ENCODE measurements around the gene SLC26A2.

SLC26A2 gene

GRCh38 chr5:149961957-149962409 is 1.4 kb downstream of the SLC26A2 start:
- DNase-seq (ENCODE audit: low read depth), result no peak

- no peak for DNase-seq (ENCODE audit: low read depth)
Measured at GRCh38 chr5:149962601-149963300, 2.2 kb downstream of the SLC26A2 start.

- DNase-seq (ENCODE audit: low read depth), result no peak
Measured at GRCh38 chr5:149963729-149964128, 3.2 kb downstream of the SLC26A2 start.

- no peak for DNase-seq (ENCODE audit: low read depth)
Measured at GRCh38 chr5:149966946-149967345, 6.4 kb downstream of the SLC26A2 start.

GRCh38 chr5:149969181-149969930 is 8.8 kb downstream of the SLC26A2 start:
- no peak for DNase-seq (ENCODE audit: low read depth)

GRCh38 chr5:149975409-149975808 is 14.9 kb downstream of the SLC26A2 start:
- DNase-seq (ENCODE audit: low read depth), result no peak

GRCh38 chr5:149979896-149980295 is 19.3 kb downstream of the SLC26A2 start:
- DNase-seq (ENCODE audit: low read depth), result no peak

GRCh38 chr5:149981206-149981605 is 20.6 kb downstream of the SLC26A2 start:
- no peak for DNase-seq (ENCODE audit: low read depth)

GRCh38 chr5:149982505-149982904 is 21.9 kb downstream of the SLC26A2 start:
- no peak for DNase-seq (ENCODE audit: low read depth)

- DNase-seq (ENCODE audit: low read depth), result no peak
Measured at GRCh38 chr5:149988126-149988525, 27.6 kb downstream of the SLC26A2 start.

- peak; percentile 12 for DNase-seq (ENCODE audit: low read depth)
Measured at GRCh38 chr5:149990518-149991376, 30.2 kb downstream of the SLC26A2 start.

- no peak for DNase-seq (ENCODE audit: low read depth)
Measured at GRCh38 chr5:149993471-149993870, 32.9 kb downstream of the SLC26A2 start.

GRCh38 chr5:149995385-149996204 is 35.0 kb downstream of the SLC26A2 start:
- no peak for DNase-seq (ENCODE audit: low read depth)

GRCh38 chr5:149996205-149996890 is 35.8 kb downstream of the SLC26A2 start:
- DNase-seq (ENCODE audit: low read depth), result no peak

- DNase-seq (ENCODE audit: low read depth), result no peak
Measured at GRCh38 chr5:149998281-149998680, 37.7 kb downstream of the SLC26A2 start.

GRCh38 chr5:149999359-149999758 is 38.8 kb downstream of the SLC26A2 start:
- no peak for DNase-seq (ENCODE audit: low read depth)

GRCh38 chr5:149999866-150000255 is 39.3 kb downstream of the SLC26A2 start:
- no peak for DNase-seq (ENCODE audit: low read depth)

GRCh38 chr5:150000256-150000989 is 39.9 kb downstream of the SLC26A2 start, which contains the start of the genes HMGXB3 and TIGD6:
Gene HMGXB3, plus strand, starts transcription at chr5:150000739. Its CDS starts 4,114 bp downstream, at chr5:150004853.
Gene TIGD6, minus strand, starts transcription at chr5:150000654. Its CDS starts 4,306 bp downstream, at chr5:149996348.
- peak; percentile 67 for DNase-seq (ENCODE audit: low read depth)

- peak; percentile 17 for DNase-seq (ENCODE audit: low read depth)
Measured at GRCh38 chr5:150000990-150001659, 40.6 kb downstream of the SLC26A2 start.
